Loucy (cell line): Measurements from ENCODE around the gene RPL21.

Experiments used
- H2AFZ ChIP-seq: fragments of 200-600 bp; sonication (generic); 2 replicates; pipeline ENCODE4 v1.6.0; 2016; ENCODE audit warnings: antibody characterized with exemption, mild to moderate bottlenecking, low read length, moderate library complexity
- H3F3A ChIP-seq: fragments of 200-600 bp; 2 replicates; pipeline ENCODE4 v1.6.0; 2016; ENCODE audit warnings: antibody characterized with exemption, low read depth, mild to moderate bottlenecking
- H3K27me3 ChIP-seq: fragments of 200-600 bp; sonication (generic); 2 replicates; pipeline ENCODE4 v1.6.1; 2014; ENCODE audit warnings: low read length, mild to moderate bottlenecking; ENCODE audit not compliant: insufficient read depth, poor library complexity, severe bottlenecking
- H3K36me3 ChIP-seq: fragments of 200-600 bp; sonication (generic); 2 replicates; pipeline ENCODE4 v1.6.1; 2016; ENCODE audit warnings: low read length; ENCODE audit not compliant: insufficient read depth
- H3K4me1 ChIP-seq: fragments of 200-600 bp; sonication (generic); 2 replicates; pipeline ENCODE4 v1.5.1; 2014; ENCODE audit warnings: low read length, mild to moderate bottlenecking; ENCODE audit not compliant: insufficient read depth, poor library complexity, severe bottlenecking
- H3K4me2 ChIP-seq: fragments of 200-600 bp; sonication (generic); 2 replicates; pipeline ENCODE4 v1.6.0; 2014; ENCODE audit warnings: antibody characterized with exemption, low read length, low read depth, mild to moderate bottlenecking; ENCODE audit not compliant: poor library complexity, severe bottlenecking
- H3K4me3 ChIP-seq: fragments of 200-600 bp; sonication (generic); 2 replicates; pipeline ENCODE4 v1.5.1; 2014; ENCODE audit warnings: low read length, mild to moderate bottlenecking, mixed read lengths; ENCODE audit not compliant: poor library complexity, severe bottlenecking
- H3K79me2 ChIP-seq: fragments of 200-600 bp; sonication (generic); 2 replicates; pipeline ENCODE4 v1.6.1; 2014; ENCODE audit warnings: low read length; ENCODE audit not compliant: insufficient read depth
- H3K9ac ChIP-seq: fragments of 200-600 bp; sonication (generic); 2 replicates; pipeline ENCODE4 v1.6.0; 2014; ENCODE audit warnings: mild to moderate bottlenecking, low read depth, low read length, moderate library complexity; ENCODE audit not compliant: poor library complexity, severe bottlenecking
- H3K9me2 ChIP-seq: fragments of 200-600 bp; sonication (generic); replicated peaks from 2 replicates; pipeline ENCODE4 v1.6.1; 2016; ENCODE audit warnings: low read depth, low read length, mixed read lengths
- H3K9me3 ChIP-seq: fragments of 200-600 bp; sonication (generic); 2 replicates; pipeline ENCODE4 v1.6.1; 2014; ENCODE audit warnings: mild to moderate bottlenecking, antibody characterized with exemption, low read length, low read depth; ENCODE audit not compliant: insufficient read depth
- H4K20me1 ChIP-seq: fragments of 200-600 bp; sonication (generic); 2 replicates; pipeline ENCODE4 v1.6.0; 2014; ENCODE audit warnings: antibody characterized with exemption, low read length, mild to moderate bottlenecking; ENCODE audit not compliant: insufficient read depth, poor library complexity, severe bottlenecking
- CTCF ChIP-seq: fragments of 200-600 bp; sonication (generic); conservative IDR thresholded peaks from 2 replicates; pipeline ENCODE4 v1.5.1; 2014; ENCODE audit warnings: mild to moderate bottlenecking, antibody characterized with exemption, low read length
- EZH2phosphoT487 ChIP-seq: fragments of 200-600 bp; IDR thresholded peaks from 2 replicates; pipeline ENCODE4 v1.6.1; 2018; ENCODE audit warnings: antibody characterized with exemption, mild to moderate bottlenecking, moderate library complexity, borderline replicate concordance

The RPL21 gene

GRCh38 chr13:27273658-27274425 is 22.5 kb downstream of the RPL21 start:
- no peaks in the 10 kb centered on the region for H3K9me3 ChIP-seq
- no peak overlapping the region for H2AFZ ChIP-seq

GRCh38 chr13:27274631-27275030 is 23.3 kb downstream of the RPL21 start:
- Histone ChIP-seq H3K4me3 (no peak overlapping the region), H3K27me3 (no peaks in the 10 kb centered on the region), H4K20me1 (no peaks in the 10 kb centered on the region), H3K4me2 (no peak overlapping the region), H3K36me3 (no peaks in the 10 kb centered on the region), H3K4me1 (peaks cover 3% of the 10 kb centered on the region), H3K9me3 (no peaks in the 10 kb centered on the region), H3K79me2 (no peaks in the 10 kb centered on the region), H3K9ac (no peak overlapping the region), H3K9me2 (no peaks in the 10 kb centered on the region), H3F3A (no peaks in the 10 kb centered on the region), H2AFZ (no peak overlapping the region)
- no peak for TF ChIP-seq EZH2phosphoT487
- TF ChIP-seq CTCF = no peak

More at GRCh38 chr13:27273658-27274425, 22.5 kb downstream of the RPL21 start:
- Histone ChIP-seq H3K4me1 (no peaks in the 10 kb centered on the region), H3K4me2 (no peak overlapping the region), H3K4me3 (no peak overlapping the region), H3K9me2 (no peaks in the 10 kb centered on the region), H3F3A (no peaks in the 10 kb centered on the region), H3K36me3 (no peaks in the 10 kb centered on the region), H3K9ac (no peak overlapping the region), H4K20me1 (no peaks in the 10 kb centered on the region), H3K27me3 (no peaks in the 10 kb centered on the region), H3K79me2 (no peaks in the 10 kb centered on the region)
- TF ChIP-seq EZH2phosphoT487 (no peak), CTCF (no peak)

- H3F3A ChIP-seq = no peaks in the 10 kb centered on the region
- H4K20me1 ChIP-seq = no peaks in the 10 kb centered on the region
- H3K9me2 ChIP-seq = no peaks in the 10 kb centered on the region
- no peaks in the 10 kb centered on the region for H3K27me3 ChIP-seq
- no peak overlapping the region for H3K9ac ChIP-seq
- no peak overlapping the region for H3K4me2 ChIP-seq
- no peaks in the 10 kb centered on the region for H3K79me2 ChIP-seq
- no peak overlapping the region for H3K4me3 ChIP-seq
- no peaks in the 10 kb centered on the region for H3K9me3 ChIP-seq
- no peaks in the 10 kb centered on the region for H3K36me3 ChIP-seq
- TF ChIP-seq EZH2phosphoT487 (no peak), CTCF (no peak)
- H2AFZ ChIP-seq = no peak overlapping the region
- H3K4me1 ChIP-seq = peaks cover 9% of the 10 kb centered on the region
Observed at GRCh38 chr13:27276188-27276587, 24.8 kb downstream of the RPL21 start.
